Body of pancreas (tissue), 4 donors: ENCODE results near the gene BLOC1S5.

Experiments used
- POLR2A ChIP-seq, 3 donors: fragments of 450-650 bp; IDR thresholded peaks; one replicate each; pipeline ENCODE4 v1.6.1; 2016; ENCODE audit warnings: antibody characterized with exemption in 3 of 3, mild to moderate bottlenecking in 2 of 3
- TF ChIP-seq, protein P1 (sequence below), 7 experiments: fragments of 450-650 bp in 4 of 7; fragments of 200-600 bp in 3 of 7; sonication (generic) in 3 of 7; IDR thresholded peaks; one replicate each; pipeline ENCODE4 v1.5.1; 2016 to 2019; ENCODE audit warnings: antibody characterized with exemption in 7 of 7

DNA sequence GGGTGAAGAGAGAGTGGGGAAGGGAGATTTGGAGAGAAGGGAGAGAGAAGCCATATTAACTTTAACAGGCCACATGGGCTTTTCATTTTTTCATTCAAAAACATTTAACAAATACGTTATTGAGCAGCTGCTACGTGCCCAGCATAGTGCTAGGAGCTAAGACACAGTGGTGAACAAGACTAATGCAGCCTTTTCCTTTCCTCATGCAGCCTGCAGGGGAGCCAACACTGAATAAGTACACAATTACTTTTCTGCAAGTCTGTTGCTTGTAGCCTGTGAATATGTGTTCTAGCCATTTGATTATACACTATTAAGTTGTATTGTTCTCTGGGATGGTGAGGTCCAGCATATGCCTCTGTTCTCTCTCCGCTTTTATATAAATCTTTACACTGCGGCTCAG is 1.9 kb upstream of the BLOC1S5 start:
- TF ChIP-seq, protein P1, sequence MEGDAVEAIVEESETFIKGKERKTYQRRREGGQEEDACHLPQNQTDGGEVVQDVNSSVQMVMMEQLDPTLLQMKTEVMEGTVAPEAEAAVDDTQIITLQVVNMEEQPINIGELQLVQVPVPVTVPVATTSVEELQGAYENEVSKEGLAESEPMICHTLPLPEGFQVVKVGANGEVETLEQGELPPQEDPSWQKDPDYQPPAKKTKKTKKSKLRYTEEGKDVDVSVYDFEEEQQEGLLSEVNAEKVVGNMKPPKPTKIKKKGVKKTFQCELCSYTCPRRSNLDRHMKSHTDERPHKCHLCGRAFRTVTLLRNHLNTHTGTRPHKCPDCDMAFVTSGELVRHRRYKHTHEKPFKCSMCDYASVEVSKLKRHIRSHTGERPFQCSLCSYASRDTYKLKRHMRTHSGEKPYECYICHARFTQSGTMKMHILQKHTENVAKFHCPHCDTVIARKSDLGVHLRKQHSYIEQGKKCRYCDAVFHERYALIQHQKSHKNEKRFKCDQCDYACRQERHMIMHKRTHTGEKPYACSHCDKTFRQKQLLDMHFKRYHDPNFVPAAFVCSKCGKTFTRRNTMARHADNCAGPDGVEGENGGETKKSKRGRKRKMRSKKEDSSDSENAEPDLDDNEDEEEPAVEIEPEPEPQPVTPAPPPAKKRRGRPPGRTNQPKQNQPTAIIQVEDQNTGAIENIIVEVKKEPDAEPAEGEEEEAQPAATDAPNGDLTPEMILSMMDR (IDR thresholded peaks at IDR 0.05) = no peak
- TF ChIP-seq POLR2A (IDR thresholded peaks at IDR 0.05) = no peak
